HG02981 (cell line): ENCODE measurements around the gene MAF.

Experiments used
- ATAC-seq: cut with Tn5 transposase; IDR thresholded peaks from one replicate; pipeline ENCODE4 v1.9.1; 2021; ENCODE audit warnings: mild to moderate bottlenecking, moderate library complexity; ENCODE audit not compliant: unreplicated experiment

MAF gene

DNA sequence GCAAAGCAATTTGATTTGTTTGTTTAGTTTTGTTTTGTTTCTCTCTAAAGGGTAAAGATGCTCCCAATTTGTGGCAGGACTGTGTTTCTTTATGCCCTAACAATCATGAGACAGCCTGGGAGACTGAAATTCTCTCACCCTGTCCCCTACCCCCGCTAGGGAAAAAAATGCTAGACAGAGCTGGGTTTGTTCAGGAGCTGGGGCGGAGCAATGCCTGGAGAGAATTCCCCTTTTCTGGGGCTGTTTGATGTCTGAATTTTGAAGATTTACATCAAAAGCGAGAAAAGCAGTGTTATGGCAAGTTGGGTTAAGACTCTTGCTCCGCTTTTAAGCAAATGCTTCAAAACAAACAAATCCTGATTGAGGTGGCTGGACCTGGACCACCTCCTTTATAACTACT, 8.4 kb downstream of the MAF start:
- no peak for ATAC-seq

DNA sequence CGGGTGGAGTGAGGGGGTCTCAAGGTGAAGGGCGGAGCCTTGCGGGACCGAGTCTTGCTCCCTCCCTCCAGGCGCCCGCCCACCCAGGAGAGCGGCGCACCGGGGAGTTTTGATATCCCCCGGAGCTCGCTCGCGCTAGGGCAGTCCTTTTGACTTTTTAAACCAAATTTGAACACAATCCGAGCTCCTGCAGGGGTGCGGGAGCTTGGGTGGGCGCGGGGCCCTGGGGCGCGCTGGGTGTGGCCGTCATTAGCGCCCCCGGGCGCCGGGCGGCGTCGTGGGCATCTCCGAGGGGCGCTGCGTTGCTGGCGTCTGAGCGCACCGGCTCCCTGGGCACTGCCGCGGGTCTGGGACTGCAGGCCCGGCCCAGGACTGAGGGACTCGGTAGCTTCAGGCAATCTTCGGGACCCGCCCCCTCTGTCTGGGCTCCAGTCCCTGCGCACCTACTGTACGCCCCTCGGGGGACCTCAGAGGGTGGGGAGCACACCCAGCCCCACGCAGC, 10.9 kb downstream of the MAF start:
- ATAC-seq = no peak

DNA sequence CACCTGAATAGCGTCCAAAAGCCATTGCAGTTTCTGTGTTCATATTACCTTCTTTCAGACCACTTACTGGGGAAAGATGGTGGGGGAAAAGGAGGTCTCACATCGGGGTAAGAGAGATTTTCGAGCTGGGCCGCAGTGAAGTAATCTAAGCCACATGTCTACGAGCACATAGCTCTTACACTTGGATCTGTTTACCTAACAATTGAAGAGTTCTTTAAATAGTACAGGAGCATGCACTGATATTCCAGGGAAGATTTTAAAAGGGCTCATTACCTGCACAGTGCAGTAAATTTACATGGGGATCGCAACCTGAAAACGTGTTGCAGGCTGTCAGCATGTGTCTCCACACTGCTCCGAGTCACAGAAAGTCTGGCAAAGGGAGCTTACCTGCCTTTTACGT, 12.6 kb downstream of the MAF start:
- ATAC-seq = no peak

GRCh38 chr16:79587296-79587695, 13.2 kb downstream of the MAF start:
- no peak for ATAC-seq

DNA sequence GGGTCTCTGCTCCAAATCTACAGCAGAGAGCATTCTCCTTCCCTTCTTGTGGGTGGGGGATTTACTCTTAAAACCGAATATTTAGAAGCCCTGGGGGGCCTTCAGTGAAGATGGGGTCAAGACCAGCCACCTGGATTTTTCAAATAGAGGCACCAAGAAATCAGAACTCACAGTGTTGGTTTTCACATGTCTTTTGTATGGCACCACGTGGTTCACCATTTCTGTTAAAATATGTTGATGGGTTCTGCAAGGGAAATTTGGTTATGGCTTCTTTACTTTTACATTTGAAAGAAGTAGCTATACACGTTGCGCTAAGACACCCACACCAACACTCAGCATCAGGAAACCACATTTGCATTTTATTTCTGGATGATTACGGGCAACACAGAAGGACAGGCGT, 17.7 kb downstream of the MAF start:
- ATAC-seq = no peak

DNA sequence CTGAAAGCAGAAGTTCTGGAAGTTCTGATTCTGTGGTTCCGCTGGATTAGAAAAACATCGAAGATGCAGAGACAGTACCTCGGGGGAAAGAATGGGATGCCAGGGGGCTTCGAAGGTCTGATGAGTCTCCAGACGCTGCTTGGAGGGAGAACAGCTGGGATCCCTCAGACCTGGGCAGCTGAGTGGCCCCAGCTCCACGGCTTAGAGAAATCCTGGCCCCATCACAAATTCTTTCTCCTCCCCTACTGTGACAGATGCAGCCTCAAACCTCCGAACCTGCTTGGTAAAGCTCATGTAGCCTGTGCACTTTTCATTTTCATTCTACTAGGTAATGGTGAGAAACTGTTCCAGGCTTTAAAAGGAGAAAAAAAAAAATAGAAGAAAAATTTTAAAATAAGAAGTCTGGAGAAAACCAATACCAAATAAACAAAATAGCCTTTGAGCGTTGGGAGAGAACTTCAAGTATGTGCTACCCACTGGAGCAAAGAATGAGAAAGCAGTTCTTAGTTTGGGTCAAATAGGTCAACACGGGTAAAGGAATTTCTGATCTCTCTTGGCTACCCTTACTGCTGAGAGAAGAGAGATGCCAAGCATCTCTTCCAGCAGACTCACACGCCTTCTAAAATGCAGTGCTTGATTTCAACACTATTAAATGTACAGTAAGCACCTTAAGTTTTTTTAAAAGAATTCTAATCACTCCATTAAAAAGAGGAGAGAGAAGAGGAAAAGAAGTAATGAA, 19.9 kb downstream of the MAF start:
- no peak for ATAC-seq

- no peak for ATAC-seq
These were observed 23.9 kb downstream of the MAF start for GRCh38 chr16:79576602-79577001.

DNA sequence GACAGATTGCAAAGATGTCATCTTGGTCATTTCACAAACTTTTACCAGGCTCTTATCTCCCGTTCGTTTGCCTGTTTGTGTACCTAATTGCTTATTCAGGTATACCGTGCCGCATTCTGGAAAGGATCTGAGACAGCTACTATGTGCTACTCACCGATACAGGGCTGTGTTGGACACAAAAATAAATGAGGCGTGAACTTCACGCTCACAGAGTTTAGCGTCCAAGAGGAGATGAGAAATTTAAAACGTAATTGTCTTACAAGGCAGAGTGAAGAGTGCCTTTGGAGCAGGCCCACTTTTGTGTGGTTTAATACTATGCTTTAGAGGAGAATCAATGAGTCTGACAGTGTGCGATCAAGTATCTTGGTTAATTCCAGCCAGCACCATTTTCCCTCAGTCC, 26.7 kb downstream of the MAF start:
- ATAC-seq = no peak

DNA sequence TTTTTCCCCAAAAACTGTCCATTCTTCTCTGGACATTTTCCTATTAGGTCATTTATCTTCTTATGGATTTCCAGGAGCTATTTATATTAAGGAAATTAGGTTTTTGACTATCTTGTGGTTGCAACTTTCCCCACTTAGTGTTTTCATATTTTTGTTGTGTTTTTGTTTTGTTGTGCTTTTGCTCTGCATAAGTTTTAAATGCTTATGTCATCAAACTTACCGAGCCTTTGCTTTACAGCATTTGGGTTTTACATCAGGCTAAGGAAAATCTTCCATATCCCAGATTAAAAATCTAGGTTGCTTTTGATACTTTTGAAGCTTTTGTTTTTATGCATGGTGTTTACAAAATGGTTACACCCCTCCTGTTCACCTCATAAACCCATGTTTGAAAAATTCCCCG, 27.5 kb downstream of the MAF start:
- ATAC-seq = no peak

GRCh38 chr16:79571903-79572535, 28.5 kb downstream of the MAF start:
- ATAC-seq = no peak

DNA sequence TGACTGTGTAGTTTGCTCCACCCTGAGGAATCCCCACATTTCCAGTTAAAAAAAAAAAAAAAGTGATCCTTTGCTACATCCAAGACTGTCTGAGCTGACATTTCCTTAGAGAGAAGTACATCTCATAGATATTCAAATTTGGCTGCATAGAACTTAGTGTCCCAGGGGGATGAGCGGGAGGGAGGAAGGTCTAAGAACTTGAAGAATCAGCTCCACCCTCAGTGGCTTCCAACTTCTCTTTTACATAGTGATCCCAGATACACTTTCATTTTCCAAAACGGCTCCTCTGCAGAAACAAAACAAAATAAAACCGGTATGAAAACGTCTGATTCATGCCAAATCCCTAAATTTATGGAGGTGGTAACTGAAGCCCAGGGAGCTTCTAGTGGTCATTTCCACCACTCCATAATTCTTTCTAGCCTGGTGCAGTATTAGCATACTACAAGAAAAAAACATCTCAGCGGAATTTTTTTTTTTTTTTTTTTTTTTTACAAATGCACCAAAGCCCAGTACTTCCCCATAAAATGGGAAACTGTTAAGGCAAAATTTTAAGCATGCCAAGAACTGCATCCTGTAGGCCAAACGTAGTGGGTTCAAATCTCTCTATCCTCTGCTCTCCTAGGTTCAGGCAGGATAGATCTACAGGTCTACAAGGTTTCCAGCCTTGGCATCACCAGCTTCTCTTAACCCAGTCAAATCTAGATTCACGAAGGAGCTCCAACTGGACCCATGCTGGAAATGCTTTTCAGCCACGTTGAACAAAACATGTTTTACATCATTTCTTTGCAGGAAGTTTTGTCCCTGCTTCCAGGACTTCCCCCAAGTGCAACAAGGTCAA, 29.3 kb downstream of the MAF start:
- no peak for ATAC-seq

DNA sequence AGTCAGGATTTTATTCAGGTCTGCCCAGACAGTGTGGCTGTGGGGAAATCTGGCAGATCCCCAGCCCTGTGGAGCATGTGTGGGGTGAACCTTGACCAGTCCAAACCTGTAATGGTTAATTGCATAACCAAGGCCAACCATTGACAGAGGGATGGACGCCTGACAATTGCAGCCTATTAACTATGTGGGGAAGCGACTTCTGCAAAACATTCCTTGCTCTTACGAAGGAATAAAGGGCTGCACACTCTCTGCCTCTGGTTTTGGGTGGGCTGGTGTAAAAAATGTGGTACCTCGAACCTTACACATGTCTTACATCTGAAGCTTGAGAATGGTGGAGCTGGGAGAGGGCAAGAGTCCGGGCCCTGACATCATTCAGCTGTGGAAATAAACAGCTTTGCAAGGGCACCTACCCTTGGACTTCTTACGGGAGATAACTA, 35.8 kb downstream of the MAF start:
- no peak for ATAC-seq

GRCh38 chr16:79563921-79564320, 36.6 kb downstream of the MAF start:
- ATAC-seq = no peak

DNA sequence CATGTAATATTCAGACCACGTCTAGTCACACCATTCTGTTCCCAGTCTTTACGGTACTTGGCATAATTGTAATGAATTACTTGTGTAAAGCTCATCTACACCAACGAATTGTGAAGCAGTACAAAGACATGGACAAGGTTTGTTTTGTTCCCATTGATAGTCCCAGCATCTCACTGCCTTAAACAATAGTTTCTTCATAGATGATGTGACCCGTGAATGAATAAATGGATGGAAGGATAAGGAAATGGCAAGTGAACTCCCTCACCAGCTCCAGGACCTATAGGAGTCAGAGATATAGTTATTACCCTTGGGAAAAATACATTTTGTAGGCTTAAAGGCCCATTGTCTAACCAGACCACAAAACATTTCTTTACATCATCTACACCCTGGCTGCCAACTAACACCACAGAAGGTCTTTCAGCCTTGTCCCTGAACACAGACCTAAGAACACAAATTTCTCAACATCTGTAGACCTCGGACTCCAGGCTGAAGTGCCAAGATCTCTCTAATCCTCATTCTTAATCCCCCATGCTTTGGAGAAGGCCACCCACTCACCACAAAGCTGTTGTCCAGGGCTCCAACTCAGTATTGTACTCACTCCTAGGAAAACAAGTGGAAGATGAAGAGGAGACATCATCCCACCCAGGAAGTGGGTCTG, 38.2 kb downstream of the MAF start:
- no peak for ATAC-seq

DNA sequence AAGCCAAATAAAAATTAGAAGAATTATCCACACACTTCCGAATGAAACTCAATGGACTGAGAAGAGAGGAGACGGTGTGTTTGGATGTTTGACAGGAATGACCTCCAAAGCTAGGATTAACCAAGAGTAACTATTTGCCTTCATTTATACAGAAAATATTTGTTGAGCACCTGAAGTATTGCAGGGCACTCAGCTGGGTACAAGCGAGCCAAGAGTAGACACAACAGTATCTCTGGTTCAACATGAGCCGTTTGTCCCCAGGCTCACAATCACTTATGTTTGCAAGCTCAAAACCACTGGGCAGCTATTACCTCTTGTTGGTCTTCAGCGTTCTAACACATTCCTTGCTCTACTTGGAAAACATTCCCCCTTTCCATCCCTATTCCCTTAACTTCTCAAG, 38.8 kb downstream of the MAF start:
- ATAC-seq = no peak

GRCh38 chr16:79560923-79561322, 39.6 kb downstream of the MAF start:
- ATAC-seq = no peak

- ATAC-seq = no peak
These were observed 40.2 kb downstream of the MAF start for GRCh38 chr16:79560318-79560717.

DNA sequence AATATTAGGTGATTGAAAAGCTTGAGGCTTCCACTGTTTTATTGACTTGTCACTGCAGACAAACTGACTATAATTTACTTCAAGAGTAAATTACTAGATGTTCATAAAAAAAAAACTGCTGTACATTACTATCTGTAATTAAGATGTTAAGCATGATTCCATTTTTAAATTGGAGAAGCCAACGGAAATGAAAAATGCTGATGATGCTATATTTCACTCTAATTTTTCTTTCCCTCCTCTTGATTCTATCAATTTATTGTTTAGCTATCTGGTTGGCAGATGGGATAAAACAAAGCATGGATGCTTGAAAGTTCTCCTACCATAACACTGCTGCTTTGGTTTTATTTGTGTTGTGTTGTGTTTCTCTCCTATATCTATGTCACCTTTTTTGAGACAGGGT, 41.0 kb downstream of the MAF start:
- no peak for ATAC-seq

DNA sequence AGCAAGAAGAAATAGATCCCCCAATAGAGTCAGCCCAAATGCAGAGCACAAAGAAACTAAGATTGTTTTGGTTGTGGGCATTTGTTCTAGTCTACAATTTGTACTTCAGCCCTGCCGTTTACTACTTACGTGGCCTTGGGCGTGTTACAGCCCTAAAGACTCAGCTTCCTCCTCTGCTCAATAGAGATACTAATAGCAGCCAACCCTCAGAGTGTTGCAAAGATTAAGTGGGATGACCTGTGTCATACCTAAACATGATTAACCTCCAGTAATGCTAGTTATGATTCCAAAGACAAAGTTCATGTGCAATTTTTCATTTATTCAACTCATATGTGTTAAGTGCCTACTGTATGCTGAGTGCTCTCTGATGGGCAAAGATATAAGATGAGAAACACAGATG, 43.1 kb downstream of the MAF start:
- no peak for ATAC-seq

DNA sequence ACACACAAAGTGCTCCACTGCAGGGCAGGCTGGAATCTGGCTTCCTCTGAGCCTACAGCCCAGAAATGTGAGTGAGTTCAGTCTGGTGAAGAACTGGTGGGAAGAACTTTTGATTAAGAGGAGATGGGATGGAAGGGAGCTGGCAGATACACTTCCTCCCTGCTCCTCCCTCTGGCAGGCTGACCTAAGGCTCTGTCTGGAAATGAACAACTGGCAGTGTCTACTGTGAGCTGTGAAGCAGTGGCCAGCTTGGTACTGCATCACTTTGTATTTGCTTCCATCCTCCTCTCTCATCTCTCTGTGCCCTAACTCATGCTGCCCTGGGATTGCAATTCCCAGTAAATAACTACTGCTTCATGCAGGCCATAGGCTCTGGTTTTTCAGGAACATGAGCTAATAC, 45.6 kb downstream of the MAF start:
- no peak for ATAC-seq

- no peak for ATAC-seq
These were observed 50.2 kb downstream of the MAF start for GRCh38 chr16:79550373-79550772.
